A549 (cell line): Measurements from ENCODE around the gene LRRC59.

Experiments
- KDM1A ChIP-seq: fragments of 200-600 bp; sonication (generic); IDR thresholded peaks from 2 replicates; pipeline ENCODE4 v1.6.1; 2016; ENCODE audit warnings: low read depth, mild to moderate bottlenecking
- POLR2A ChIP-seq: IDR thresholded peaks from 2 replicates; pipeline ENCODE4 v1.6.1; 2012; ENCODE audit warnings: mild to moderate bottlenecking, low read length
- TF ChIP-seq, protein P1 (sequence below): fragments of >200 bp; sonication (Bioruptor Twin); formaldehyde crosslinking; IDR thresholded peaks from 3 replicates; pipeline ENCODE4 v1.5.1; 2016
- TF ChIP-seq, protein P2 (sequence below): fragments of 200-600 bp; sonication (generic); IDR thresholded peaks from 2 replicates; pipeline ENCODE4 v1.6.1; 2016; ENCODE audit warnings: antibody characterized with exemption, mild to moderate bottlenecking, moderate library complexity

DNA sequence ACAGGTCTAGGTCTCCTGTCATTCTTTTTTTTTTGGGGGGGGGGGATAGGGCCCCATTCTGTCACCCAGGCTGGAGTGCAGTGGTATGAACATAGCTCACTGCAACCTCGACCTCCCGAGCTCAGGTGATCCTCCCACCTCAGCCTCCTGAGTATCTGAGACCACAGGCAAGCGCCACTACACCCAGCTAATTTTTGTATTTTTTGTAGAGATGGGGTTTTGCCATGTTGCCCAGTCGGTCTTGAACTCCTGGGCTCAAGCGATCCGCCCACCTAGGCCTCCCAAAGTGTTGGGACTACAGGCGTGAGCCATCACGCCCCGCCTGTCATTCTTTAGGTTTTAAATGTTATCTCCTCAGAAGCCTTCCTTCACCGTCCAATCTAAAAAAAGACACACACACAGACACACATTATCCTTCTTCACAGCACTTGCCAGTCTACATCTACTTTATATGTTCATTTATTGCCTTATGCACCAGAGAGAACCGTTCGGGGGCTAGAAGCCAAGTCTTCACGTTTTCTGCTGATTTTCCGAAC is 25.0 kb downstream of the LRRC59 start:
- TF ChIP-seq, protein P1, sequence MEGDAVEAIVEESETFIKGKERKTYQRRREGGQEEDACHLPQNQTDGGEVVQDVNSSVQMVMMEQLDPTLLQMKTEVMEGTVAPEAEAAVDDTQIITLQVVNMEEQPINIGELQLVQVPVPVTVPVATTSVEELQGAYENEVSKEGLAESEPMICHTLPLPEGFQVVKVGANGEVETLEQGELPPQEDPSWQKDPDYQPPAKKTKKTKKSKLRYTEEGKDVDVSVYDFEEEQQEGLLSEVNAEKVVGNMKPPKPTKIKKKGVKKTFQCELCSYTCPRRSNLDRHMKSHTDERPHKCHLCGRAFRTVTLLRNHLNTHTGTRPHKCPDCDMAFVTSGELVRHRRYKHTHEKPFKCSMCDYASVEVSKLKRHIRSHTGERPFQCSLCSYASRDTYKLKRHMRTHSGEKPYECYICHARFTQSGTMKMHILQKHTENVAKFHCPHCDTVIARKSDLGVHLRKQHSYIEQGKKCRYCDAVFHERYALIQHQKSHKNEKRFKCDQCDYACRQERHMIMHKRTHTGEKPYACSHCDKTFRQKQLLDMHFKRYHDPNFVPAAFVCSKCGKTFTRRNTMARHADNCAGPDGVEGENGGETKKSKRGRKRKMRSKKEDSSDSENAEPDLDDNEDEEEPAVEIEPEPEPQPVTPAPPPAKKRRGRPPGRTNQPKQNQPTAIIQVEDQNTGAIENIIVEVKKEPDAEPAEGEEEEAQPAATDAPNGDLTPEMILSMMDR = no peak; the same call in 2 of the 3 replicates
- TF ChIP-seq, protein P2, sequence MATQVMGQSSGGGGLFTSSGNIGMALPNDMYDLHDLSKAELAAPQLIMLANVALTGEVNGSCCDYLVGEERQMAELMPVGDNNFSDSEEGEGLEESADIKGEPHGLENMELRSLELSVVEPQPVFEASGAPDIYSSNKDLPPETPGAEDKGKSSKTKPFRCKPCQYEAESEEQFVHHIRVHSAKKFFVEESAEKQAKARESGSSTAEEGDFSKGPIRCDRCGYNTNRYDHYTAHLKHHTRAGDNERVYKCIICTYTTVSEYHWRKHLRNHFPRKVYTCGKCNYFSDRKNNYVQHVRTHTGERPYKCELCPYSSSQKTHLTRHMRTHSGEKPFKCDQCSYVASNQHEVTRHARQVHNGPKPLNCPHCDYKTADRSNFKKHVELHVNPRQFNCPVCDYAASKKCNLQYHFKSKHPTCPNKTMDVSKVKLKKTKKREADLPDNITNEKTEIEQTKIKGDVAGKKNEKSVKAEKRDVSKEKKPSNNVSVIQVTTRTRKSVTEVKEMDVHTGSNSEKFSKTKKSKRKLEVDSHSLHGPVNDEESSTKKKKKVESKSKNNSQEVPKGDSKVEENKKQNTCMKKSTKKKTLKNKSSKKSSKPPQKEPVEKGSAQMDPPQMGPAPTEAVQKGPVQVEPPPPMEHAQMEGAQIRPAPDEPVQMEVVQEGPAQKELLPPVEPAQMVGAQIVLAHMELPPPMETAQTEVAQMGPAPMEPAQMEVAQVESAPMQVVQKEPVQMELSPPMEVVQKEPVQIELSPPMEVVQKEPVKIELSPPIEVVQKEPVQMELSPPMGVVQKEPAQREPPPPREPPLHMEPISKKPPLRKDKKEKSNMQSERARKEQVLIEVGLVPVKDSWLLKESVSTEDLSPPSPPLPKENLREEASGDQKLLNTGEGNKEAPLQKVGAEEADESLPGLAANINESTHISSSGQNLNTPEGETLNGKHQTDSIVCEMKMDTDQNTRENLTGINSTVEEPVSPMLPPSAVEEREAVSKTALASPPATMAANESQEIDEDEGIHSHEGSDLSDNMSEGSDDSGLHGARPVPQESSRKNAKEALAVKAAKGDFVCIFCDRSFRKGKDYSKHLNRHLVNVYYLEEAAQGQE = no peak
- TF ChIP-seq POLR2A (no peak), KDM1A (no peak)
